ENCODE data around the gene TTC1.
"Not testable (repeated sequence)": the region's sequence is repeated elsewhere in the genome, so short reads cannot be mapped to it uniquely, and the experiment has no call there.

Gene TTC1

GRCh38 chr5:160057256-160057655 lies 48.3 kb downstream of the TTC1 start:
- no peak for TF ChIP-seq CTCF (IDR thresholded peaks at IDR 0.05; ENCODE audit: insufficient read depth, low read length, missing control alignments)
- ChIA-PET CTCF (interaction anchor here (0.6 to 0.8 kb wide), 2 partner anchors 10 to 35 kb away, joined by 3 to 4 read pairs; no protein-coding TSS in a partner anchor), POLR2A (no interaction called here)
- DNase-seq (ENCODE audit: low read depth, low spot score), result no peak
- H3K4me3 ChIP-seq (ENCODE audit: low read depth, low read length), result no peak overlapping the region

- DNase-seq (ENCODE audit: low read depth, low spot score), result no peak
- ChIA-PET CTCF (interaction anchor here (0.9 kb wide), 1 partner anchor 9 kb away, joined by 3 read pairs; no protein-coding TSS in a partner anchor), POLR2A (no interaction called here)
- TF ChIP-seq CTCF (IDR thresholded peaks at IDR 0.05; ENCODE audit: insufficient read depth, low read length, missing control alignments), result no peak
- no peak overlapping the region for H3K4me3 ChIP-seq (ENCODE audit: low read depth, low read length)
These were observed 51.1 kb downstream of the TTC1 start for GRCh38 chr5:160060001-160060400.

GRCh38 chr5:160061770-160062169 lies 52.8 kb downstream of the TTC1 start:
- POLR2A ChIA-PET, result no interaction called here

GRCh38 chr5:160064417-160064810 lies 55.5 kb downstream of the TTC1 start:
- no peak overlapping the region for H3K4me3 ChIP-seq (ENCODE audit: low read depth, low read length)
- DNase-seq (ENCODE audit: low read depth, low spot score), result no peak
- POLR2A ChIA-PET, result no interaction called here
- CTCF ChIA-PET, result interaction anchor here (1.1 kb wide), 1 partner anchor 16 kb away, joined by 7 read pairs; no protein-coding TSS in a partner anchor
- no peak for TF ChIP-seq CTCF (IDR thresholded peaks at IDR 0.05; ENCODE audit: insufficient read depth, low read length, missing control alignments)

More at GRCh38 chr5:160061770-160062169, 52.8 kb downstream of the TTC1 start:
- no peak for TF ChIP-seq CTCF (IDR thresholded peaks at IDR 0.05; ENCODE audit: insufficient read depth, low read length, missing control alignments)
- H3K4me3 ChIP-seq (ENCODE audit: low read depth, low read length), result no peak overlapping the region
- CTCF ChIA-PET, result interaction anchor here (1.0 to 1.4 kb wide), 2 partner anchors 40 kb away, joined by 3 to 4 read pairs; no protein-coding TSS in a partner anchor
- no peak for DNase-seq (ENCODE audit: low read depth, low spot score)

GRCh38 chr5:160064995-160065614 lies 56.2 kb downstream of the TTC1 start:
- POLR2A ChIA-PET, result no interaction called here
- CTCF ChIA-PET, result interaction anchor here (1.0 to 1.2 kb wide), 4 partner anchors 11 to 43 kb away, joined by 3 to 7 read pairs (median 4); no protein-coding TSS in a partner anchor
- H3K4me3 ChIP-seq (ENCODE audit: low read depth, low read length), result no peak overlapping the region
- TF ChIP-seq CTCF (IDR thresholded peaks at IDR 0.05; ENCODE audit: insufficient read depth, low read length, missing control alignments), result no peak
- DNase-seq (ENCODE audit: low read depth, low spot score), result no peak

GRCh38 chr5:160069120-160069519 lies 60.2 kb downstream of the TTC1 start:
- DNase-seq (ENCODE audit: low read depth, low spot score); POLR2A ChIA-PET; H3K4me3 ChIP-seq (ENCODE audit: low read depth, low read length): not testable (repeated sequence)
- CTCF ChIA-PET, result interaction anchor here (0.7 to 3.7 kb wide), 5 partner anchors 9 to 47 kb away, joined by 3 to 11 read pairs (median 5); no protein-coding TSS in a partner anchor

Measured in AG04449 (cell line).